ENCODE measurements around the gene PROCA1. TPM values are rescaled to one million over a fixed set of nuclear protein-coding genes. Genes with fewer than 3 reads are reported as not detected.
A peak's percentile ranks its signal among the peaks of the same experiment; 100 is the strongest.

PROCA1 gene
- total RNA-seq, 2 experiments from 2014 or later = 5.0 to 5.1 TPM

GRCh38 chr17:28735242-28735722 lies 23.6 kb upstream of the PROCA1 start:
- ATAC-seq (no peak), DNase-seq (no peak)
- intact Hi-C loops (cut with micrococcal nuclease) = no loop called here
- Mint-ChIP-seq H3K27ac (no peak overlapping the region), H3K4me1 (ENCODE audit: low read depth) (peaks cover 35% of the 10 kb centered on the region), H3K9me3 (peaks cover 3% of the 10 kb centered on the region), H3K36me3 (ENCODE audit: low read depth) (peaks cover 12% of the 10 kb centered on the region), H3K4me3 (no peak overlapping the region), H3K27me3 (no peaks in the 10 kb centered on the region)
- TF ChIP-seq, protein P1, sequence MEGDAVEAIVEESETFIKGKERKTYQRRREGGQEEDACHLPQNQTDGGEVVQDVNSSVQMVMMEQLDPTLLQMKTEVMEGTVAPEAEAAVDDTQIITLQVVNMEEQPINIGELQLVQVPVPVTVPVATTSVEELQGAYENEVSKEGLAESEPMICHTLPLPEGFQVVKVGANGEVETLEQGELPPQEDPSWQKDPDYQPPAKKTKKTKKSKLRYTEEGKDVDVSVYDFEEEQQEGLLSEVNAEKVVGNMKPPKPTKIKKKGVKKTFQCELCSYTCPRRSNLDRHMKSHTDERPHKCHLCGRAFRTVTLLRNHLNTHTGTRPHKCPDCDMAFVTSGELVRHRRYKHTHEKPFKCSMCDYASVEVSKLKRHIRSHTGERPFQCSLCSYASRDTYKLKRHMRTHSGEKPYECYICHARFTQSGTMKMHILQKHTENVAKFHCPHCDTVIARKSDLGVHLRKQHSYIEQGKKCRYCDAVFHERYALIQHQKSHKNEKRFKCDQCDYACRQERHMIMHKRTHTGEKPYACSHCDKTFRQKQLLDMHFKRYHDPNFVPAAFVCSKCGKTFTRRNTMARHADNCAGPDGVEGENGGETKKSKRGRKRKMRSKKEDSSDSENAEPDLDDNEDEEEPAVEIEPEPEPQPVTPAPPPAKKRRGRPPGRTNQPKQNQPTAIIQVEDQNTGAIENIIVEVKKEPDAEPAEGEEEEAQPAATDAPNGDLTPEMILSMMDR (IDR thresholded peaks at IDR 0.05) = no peak
- POLR2A ChIA-PET = interaction anchor here (1.3 to 20.7 kb wide), 4 partner anchors 8 to 17 kb away, joined by 4 to 480 read pairs (median 6); partner anchors contain the start of genes NEK8, RPL23A and TLCD1
- CTCF ChIA-PET = interaction anchor here (0.9 to 1.2 kb wide), 3 partner anchors 8 to 15 kb away, joined by 3 to 6 read pairs (median 6); partner anchors contain the start of genes TLCD1 and TRAF4

- Mint-ChIP-seq H3K27me3 (no peaks in the 10 kb centered on the region), H3K4me3 (no peak overlapping the region), H3K9me3 (peaks cover 3% of the 10 kb centered on the region), H3K27ac (no peak overlapping the region), H3K36me3 (ENCODE audit: low read depth) (peaks cover 10% of the 10 kb centered on the region), H3K4me1 (ENCODE audit: low read depth) (peaks cover 37% of the 10 kb centered on the region)
- POLR2A ChIA-PET = interaction anchor here (1.3 to 20.7 kb wide), 4 partner anchors 8 to 17 kb away, joined by 4 to 480 read pairs (median 6); partner anchors contain the start of genes NEK8, RPL23A and TLCD1
- no peak for ATAC-seq
- TF ChIP-seq, protein P1 (IDR thresholded peaks at IDR 0.05) = no peak
- CTCF ChIA-PET = interaction anchor here (1.0 to 1.2 kb wide), 2 partner anchors 8 to 15 kb away, joined by 6 read pairs; partner anchors contain the start of gene TLCD1
- intact Hi-C loops (cut with micrococcal nuclease) = no loop called here
- no peak for DNase-seq
Observed at GRCh38 chr17:28734712-28735241, 23.1 kb upstream of the PROCA1 start.

- Mint-ChIP-seq H3K4me1 (ENCODE audit: low read depth) (peaks cover 32% of the 10 kb centered on the region), H3K27me3 (no peaks in the 10 kb centered on the region), H3K4me3 (no peak overlapping the region), H3K36me3 (ENCODE audit: low read depth) (peaks cover 4% of the 10 kb centered on the region), H3K27ac (no peak overlapping the region), H3K9me3 (peaks cover 1% of the 10 kb centered on the region)
- DNase-seq (no peak), ATAC-seq (no peak)
- TF ChIP-seq, protein P1 (IDR thresholded peaks at IDR 0.05) = no peak
- intact Hi-C loops (cut with micrococcal nuclease) = no loop called here
- CTCF ChIA-PET = interaction anchor here (1.3 to 13.9 kb wide), 2 partner anchors 13 to 183 kb away, joined by 4 to 609 read pairs; partner anchors contain the start of gene TRAF4
- POLR2A ChIA-PET = interaction anchor here (20.7 kb wide), 1 partner anchor 9 kb away, joined by 480 read pairs; the partner anchor contains the start of genes NEK8, RPL23A and TLCD1
Observed at GRCh38 chr17:28733346-28733745, 21.7 kb upstream of the PROCA1 start.

GRCh38 chr17:28729950-28730330 lies 18.3 kb upstream of the PROCA1 start:
- ChIA-PET POLR2A (interaction anchor here (0.8 to 11.5 kb wide), 3 partner anchors 14 to 220 kb away, joined by 3 to 480 read pairs (median 4); partner anchors contain the start of gene TRAF4), CTCF (interaction anchor here (0.6 to 13.9 kb wide), 3 partner anchors 17 to 220 kb away, joined by 3 to 609 read pairs (median 66); partner anchors contain the start of genes PHF12 and TRAF4)
- intact Hi-C loops (cut with micrococcal nuclease) = loop anchor here (5.0 kb wide), 3 partner anchors 32 to 172 kb away; partner anchors contain the start of gene DHRS13
- TF ChIP-seq, protein P1 (IDR thresholded peaks at IDR 0.05) = no peak
- Mint-ChIP-seq H3K27ac (peak overlapping the region; percentile 6), H3K4me1 (ENCODE audit: low read depth) (peaks cover 22% of the 10 kb centered on the region), H3K27me3 (no peaks in the 10 kb centered on the region), H3K4me3 (peak overlapping the region; percentile 7), H3K36me3 (ENCODE audit: low read depth) (peaks cover 10% of the 10 kb centered on the region), H3K9me3 (no peaks in the 10 kb centered on the region)
- DNase-seq = no peak
- ATAC-seq = no peak
